ENCODE results near the gene COLEC12.

COLEC12 gene

GRCh38 chr18:356778-357177 lies 143.7 kb downstream of the COLEC12 start:
- Histone ChIP-seq H3K4me1 (no peaks in the 10 kb centered on the region), H3K36me3 (no peaks in the 10 kb centered on the region)
- TF ChIP-seq, protein P1, sequence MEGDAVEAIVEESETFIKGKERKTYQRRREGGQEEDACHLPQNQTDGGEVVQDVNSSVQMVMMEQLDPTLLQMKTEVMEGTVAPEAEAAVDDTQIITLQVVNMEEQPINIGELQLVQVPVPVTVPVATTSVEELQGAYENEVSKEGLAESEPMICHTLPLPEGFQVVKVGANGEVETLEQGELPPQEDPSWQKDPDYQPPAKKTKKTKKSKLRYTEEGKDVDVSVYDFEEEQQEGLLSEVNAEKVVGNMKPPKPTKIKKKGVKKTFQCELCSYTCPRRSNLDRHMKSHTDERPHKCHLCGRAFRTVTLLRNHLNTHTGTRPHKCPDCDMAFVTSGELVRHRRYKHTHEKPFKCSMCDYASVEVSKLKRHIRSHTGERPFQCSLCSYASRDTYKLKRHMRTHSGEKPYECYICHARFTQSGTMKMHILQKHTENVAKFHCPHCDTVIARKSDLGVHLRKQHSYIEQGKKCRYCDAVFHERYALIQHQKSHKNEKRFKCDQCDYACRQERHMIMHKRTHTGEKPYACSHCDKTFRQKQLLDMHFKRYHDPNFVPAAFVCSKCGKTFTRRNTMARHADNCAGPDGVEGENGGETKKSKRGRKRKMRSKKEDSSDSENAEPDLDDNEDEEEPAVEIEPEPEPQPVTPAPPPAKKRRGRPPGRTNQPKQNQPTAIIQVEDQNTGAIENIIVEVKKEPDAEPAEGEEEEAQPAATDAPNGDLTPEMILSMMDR (IDR thresholded peaks at IDR 0.05; ENCODE audit: low read depth, low read length) = no peak

DNA sequence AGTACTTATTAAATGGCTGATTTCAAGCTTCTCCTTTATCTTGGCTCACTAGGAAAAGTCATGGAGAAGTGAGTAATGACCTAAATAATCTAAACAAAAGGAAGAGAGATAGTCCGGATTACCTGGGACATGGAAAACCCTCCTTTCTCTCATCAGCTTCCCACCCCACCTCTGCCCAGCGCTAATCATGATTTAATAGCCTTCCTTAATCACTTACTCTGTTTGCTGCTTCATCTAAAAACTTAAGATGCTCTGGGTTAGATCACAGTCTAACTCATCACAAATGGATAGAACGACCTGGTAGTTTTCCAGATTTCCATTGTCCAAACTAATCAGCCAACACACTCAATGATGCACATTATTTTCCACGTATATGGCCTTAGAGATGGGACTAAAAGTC lies 144.8 kb downstream of the COLEC12 start:
- H3K4me1 ChIP-seq = no peaks in the 10 kb centered on the region
- H3K4me3 ChIP-seq (ENCODE audit: low read depth, low read length) = no peak overlapping the region
- no peaks in the 10 kb centered on the region for H3K27me3 ChIP-seq
- TF ChIP-seq, protein P1 (IDR thresholded peaks at IDR 0.05; ENCODE audit: low read depth, low read length) = no peak
- DNase-seq = no peak
- H3K36me3 ChIP-seq = no peaks in the 10 kb centered on the region
- H3K9me3 ChIP-seq = no peaks in the 10 kb centered on the region

More at GRCh38 chr18:356778-357177, 143.7 kb downstream of the COLEC12 start:
- Histone ChIP-seq H3K27me3 (no peaks in the 10 kb centered on the region), H3K4me3 (ENCODE audit: low read depth, low read length) (no peak overlapping the region), H3K9me3 (no peaks in the 10 kb centered on the region)
- no peak for DNase-seq

- TF ChIP-seq, protein P1 (IDR thresholded peaks at IDR 0.05; ENCODE audit: low read depth, low read length) = no peak
- Histone ChIP-seq H3K36me3 (no peaks in the 10 kb centered on the region), H3K9me3 (no peaks in the 10 kb centered on the region), H3K27me3 (no peaks in the 10 kb centered on the region), H3K4me1 (no peaks in the 10 kb centered on the region), H3K4me3 (ENCODE audit: low read depth, low read length) (no peak overlapping the region)
- DNase-seq = no peak
Measured at GRCh38 chr18:354471-354870, 146.0 kb downstream of the COLEC12 start.

DNA sequence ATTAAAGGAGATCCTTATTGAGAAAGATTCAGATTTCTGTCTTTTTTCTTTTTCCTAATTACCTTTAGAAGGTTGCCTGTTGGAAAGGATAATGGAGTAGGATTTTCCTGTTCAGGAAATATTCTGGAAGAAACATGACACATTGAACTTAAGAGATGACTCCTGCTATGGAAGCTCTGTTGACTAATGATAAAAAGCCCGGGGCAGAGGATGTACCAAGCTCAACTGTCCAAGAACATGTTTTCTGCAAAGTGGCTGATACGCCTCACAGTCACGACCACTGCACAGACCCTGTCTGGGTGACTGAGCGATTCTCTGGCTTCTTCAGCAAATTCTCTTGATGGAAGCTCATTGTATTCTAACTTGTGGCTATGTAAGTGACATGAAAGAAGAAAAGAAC lies 146.5 kb downstream of the COLEC12 start:
- H3K4me1 ChIP-seq = no peaks in the 10 kb centered on the region
- H3K9me3 ChIP-seq = no peaks in the 10 kb centered on the region
- H3K27me3 ChIP-seq = no peaks in the 10 kb centered on the region
- DNase-seq = no peak
- H3K4me3 ChIP-seq (ENCODE audit: low read depth, low read length) = no peak overlapping the region
- H3K36me3 ChIP-seq = no peaks in the 10 kb centered on the region
- TF ChIP-seq, protein P1 (IDR thresholded peaks at IDR 0.05; ENCODE audit: low read depth, low read length) = no peak

GRCh38 chr18:352438-352837 lies 148.1 kb downstream of the COLEC12 start:
- Histone ChIP-seq H3K36me3 (no peaks in the 10 kb centered on the region), H3K9me3 (no peaks in the 10 kb centered on the region), H3K4me3 (ENCODE audit: low read depth, low read length) (no peak overlapping the region), H3K4me1 (no peaks in the 10 kb centered on the region), H3K27me3 (no peaks in the 10 kb centered on the region)
- no peak for DNase-seq
- TF ChIP-seq, protein P1 (IDR thresholded peaks at IDR 0.05; ENCODE audit: low read depth, low read length) = no peak

DNA sequence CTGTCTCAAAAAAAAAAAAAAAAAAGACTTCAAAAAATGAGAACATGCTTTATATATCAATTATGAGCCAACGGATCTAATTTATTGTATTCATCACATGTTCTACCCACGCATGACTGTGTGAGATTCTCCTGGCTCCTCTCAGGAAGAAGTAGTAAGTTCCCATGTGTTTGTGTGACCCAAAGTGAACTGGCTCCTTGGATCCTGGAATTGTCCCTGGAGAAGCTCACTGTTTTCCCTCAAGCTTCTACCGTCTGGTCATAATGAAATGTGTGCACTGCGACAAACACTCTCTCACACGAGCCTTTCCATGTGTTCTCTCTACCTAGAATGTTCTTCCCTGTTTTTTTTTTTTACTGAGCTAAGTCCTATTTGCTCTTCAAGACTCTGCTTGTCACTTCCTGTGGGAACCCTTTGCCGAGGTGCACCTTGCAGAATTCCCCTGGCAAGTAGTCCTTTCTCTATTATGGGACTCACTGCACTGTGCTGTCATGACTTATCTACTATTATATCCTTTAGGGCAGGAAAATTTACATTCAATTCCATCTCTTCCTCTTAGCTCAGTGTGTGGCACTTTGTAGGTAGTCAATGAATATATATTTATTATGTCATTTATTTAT lies 149.4 kb downstream of the COLEC12 start:
- DNase-seq = no peak
- no peaks in the 10 kb centered on the region for H3K36me3 ChIP-seq
- H3K27me3 ChIP-seq = no peaks in the 10 kb centered on the region
- no peak overlapping the region for H3K4me3 ChIP-seq (ENCODE audit: low read depth, low read length)
- TF ChIP-seq, protein P1 (IDR thresholded peaks at IDR 0.05; ENCODE audit: low read depth, low read length) = no peak
- H3K4me1 ChIP-seq = no peaks in the 10 kb centered on the region
- H3K9me3 ChIP-seq = no peaks in the 10 kb centered on the region
